Measurements from ENCODE around the gene CIP2A. TPM values are rescaled to one million over a fixed set of nuclear protein-coding genes. Genes with fewer than 3 reads are reported as not detected.

Gene CIP2A
- total and polyA plus RNA-seq, 2 of the 13 experiments (the other 11 are each of a cell fraction or from before 2014, with no cell fraction given): 7.8 to 36.9 TPM

- TF ChIP-seq ZNF768 (CRISPR knock-in tag; IDR thresholded peaks at IDR 0.05): peak; percentile 44
- 0 out of 2 replicates have a peak, but pooled peaks have one; percentile 7 for TF ChIP-seq ZNF564 (CRISPR knock-in tag; IDR thresholded peaks at IDR 0.05)
- TF ChIP-seq ZNF691 (CRISPR knock-in tag; IDR thresholded peaks at IDR 0.05; ENCODE audit: borderline replicate concordance, low read depth): peak; percentile 81; the same call in 1 of the 2 replicates
- TF ChIP-seq PHF8 (CRISPR knock-in tag; IDR thresholded peaks at IDR 0.05): peak; percentile 91
- TF ChIP-seq, protein P1, sequence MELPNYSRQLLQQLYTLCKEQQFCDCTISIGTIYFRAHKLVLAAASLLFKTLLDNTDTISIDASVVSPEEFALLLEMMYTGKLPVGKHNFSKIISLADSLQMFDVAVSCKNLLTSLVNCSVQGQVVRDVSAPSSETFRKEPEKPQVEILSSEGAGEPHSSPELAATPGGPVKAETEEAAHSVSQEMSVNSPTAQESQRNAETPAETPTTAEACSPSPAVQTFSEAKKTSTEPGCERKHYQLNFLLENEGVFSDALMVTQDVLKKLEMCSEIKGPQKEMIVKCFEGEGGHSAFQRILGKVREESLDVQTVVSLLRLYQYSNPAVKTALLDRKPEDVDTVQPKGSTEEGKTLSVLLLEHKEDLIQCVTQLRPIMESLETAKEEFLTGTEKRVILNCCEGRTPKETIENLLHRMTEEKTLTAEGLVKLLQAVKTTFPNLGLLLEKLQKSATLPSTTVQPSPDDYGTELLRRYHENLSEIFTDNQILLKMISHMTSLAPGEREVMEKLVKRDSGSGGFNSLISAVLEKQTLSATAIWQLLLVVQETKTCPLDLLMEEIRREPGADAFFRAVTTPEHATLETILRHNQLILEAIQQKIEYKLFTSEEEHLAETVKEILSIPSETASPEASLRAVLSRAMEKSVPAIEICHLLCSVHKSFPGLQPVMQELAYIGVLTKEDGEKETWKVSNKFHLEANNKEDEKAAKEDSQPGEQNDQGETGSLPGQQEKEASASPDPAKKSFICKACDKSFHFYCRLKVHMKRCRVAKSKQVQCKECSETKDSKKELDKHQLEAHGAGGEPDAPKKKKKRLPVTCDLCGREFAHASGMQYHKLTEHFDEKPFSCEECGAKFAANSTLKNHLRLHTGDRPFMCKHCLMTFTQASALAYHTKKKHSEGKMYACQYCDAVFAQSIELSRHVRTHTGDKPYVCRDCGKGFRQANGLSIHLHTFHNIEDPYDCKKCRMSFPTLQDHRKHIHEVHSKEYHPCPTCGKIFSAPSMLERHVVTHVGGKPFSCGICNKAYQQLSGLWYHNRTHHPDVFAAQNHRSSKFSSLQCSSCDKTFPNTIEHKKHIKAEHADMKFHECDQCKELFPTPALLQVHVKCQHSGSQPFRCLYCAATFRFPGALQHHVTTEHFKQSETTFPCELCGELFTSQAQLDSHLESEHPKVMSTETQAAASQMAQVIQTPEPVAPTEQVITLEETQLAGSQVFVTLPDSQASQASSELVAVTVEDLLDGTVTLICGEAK (IDR thresholded peaks at IDR 0.05): peak; percentile 77
- TF ChIP-seq, protein P1 (CRISPR knock-in tag; IDR thresholded peaks at IDR 0.05): peak; percentile 61
- 0 out of 2 replicates have a peak, but pooled peaks have one; percentile 52 for TF ChIP-seq HOXD1 (CRISPR knock-in tag; IDR thresholded peaks at IDR 0.05)
- TF ChIP-seq, protein P2, sequence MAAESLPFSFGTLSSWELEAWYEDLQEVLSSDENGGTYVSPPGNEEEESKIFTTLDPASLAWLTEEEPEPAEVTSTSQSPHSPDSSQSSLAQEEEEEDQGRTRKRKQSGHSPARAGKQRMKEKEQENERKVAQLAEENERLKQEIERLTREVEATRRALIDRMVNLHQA (CRISPR knock-in tag; IDR thresholded peaks at IDR 0.05): no peak
- TF ChIP-seq, protein P3, sequence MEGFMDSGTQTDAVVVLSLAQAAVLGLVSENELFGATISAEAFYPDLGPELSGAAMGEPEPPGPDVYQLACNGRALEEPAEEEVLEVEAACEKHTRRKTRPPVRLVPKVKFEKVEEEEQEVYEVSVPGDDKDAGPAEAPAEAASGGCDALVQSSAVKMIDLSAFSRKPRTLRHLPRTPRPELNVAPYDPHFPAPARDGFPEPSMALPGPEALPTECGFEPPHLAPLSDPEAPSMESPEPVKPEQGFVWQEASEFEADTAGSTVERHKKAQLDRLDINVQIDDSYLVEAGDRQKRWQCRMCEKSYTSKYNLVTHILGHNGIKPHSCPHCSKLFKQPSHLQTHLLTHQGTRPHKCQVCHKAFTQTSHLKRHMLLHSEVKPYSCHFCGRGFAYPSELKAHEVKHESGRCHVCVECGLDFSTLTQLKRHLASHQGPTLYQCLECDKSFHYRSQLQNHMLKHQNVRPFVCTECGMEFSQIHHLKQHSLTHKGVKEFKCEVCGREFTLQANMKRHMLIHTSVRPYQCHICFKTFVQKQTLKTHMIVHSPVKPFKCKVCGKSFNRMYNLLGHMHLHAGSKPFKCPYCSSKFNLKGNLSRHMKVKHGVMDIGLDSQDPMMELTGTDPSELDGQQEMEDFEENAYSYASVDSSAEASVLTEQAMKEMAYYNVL (CRISPR knock-in tag; IDR thresholded peaks at IDR 0.05; ENCODE audit: borderline replicate concordance): peak; percentile 59; the same call in 1 of the 2 replicates
- TF ChIP-seq MAFF (IDR thresholded peaks at IDR 0.05; ENCODE audit: low read depth, low read length): no peak
- TF ChIP-seq, protein P4, sequence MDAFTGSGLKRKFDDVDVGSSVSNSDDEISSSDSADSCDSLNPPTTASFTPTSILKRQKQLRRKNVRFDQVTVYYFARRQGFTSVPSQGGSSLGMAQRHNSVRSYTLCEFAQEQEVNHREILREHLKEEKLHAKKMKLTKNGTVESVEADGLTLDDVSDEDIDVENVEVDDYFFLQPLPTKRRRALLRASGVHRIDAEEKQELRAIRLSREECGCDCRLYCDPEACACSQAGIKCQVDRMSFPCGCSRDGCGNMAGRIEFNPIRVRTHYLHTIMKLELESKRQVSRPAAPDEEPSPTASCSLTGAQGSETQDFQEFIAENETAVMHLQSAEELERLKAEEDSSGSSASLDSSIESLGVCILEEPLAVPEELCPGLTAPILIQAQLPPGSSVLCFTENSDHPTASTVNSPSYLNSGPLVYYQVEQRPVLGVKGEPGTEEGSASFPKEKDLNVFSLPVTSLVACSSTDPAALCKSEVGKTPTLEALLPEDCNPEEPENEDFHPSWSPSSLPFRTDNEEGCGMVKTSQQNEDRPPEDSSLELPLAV (CRISPR knock-in tag; conservative IDR thresholded peaks at IDR 0.05; ENCODE audit: low read depth): no peak
- peak; percentile 99 for TF ChIP-seq SIN3A (IDR thresholded peaks at IDR 0.05; ENCODE audit: borderline replicate concordance, low read depth, low read length)
- no peak for TF ChIP-seq LCORL (IDR thresholded peaks at IDR 0.05)
- TF ChIP-seq LCORL (CRISPR knock-in tag; IDR thresholded peaks at IDR 0.05): peak; percentile 58; the same call in 1 of the 2 replicates
- TF ChIP-seq NCOA5 (CRISPR knock-in tag; IDR thresholded peaks at IDR 0.05): no peak
These were observed at the start of gene CIP2A, which contains the start of gene DZIP3 (continued) for GRCh38 chr3:108589081-108589997.
